ENCODE data around the gene C21orf91. TPM values are rescaled to one million over a fixed set of nuclear protein-coding genes. Genes with fewer than 3 reads are reported as not detected.
"Not testable (repeated sequence)": the region's sequence is repeated elsewhere in the genome, so short reads cannot be mapped to it uniquely, and the experiment has no call there.

C21orf91 gene
- total RNA-seq, 4 donors from 2014 or later = 7.9 to 10.9 (median 9.1) TPM

DNA sequence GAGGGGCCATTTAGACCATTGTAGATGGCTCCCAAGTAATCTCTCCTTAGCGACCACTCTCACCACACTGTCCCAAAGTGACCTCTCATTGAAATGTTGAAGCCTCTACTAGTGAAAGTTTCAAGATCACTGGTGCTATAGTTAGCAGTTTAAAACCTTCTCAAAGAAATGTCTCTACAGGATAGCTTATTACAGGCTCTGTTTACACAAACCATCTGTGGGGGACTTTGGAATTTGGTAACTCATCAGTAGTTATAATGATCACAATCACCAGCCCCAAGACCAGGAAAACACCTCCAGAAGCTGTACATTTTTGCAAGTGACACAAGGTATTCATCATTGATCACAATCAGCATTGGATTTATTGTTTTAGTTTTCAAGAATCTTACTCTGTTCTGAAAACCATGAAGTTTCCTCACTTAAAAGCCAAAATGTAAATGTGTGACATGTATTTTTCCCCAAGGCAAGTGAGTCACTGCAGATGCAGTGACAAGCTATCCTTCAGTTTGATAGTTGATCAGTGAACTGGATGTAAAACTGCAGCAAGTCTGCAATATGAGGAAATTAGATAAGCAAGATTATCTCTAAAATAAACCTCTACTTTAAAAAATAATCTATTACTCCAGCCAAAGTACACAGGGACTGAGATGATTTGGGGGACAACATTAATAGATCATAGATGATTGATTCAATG is 41.9 kb downstream of the C21orf91 start:
- WGBS = 62% methylated on average over 1 of the region's 1 CpG
- H3K4me3 ChIP-seq = no peak overlapping the region

GRCh38 chr21:17775431-17776126 is 43.6 kb downstream of the C21orf91 start:
- 80% methylated on average over 15 of the region's 17 CpGs for WGBS

More for the DNA sequence above, 41.9 kb downstream of the C21orf91 start:
- no peaks in the 10 kb centered on the region for H3K27me3 ChIP-seq
- TF ChIP-seq EP300 (IDR thresholded peaks at IDR 0.05) (no peak), POLR2A (IDR thresholded peaks at IDR 0.05; ENCODE audit: low read depth) (no peak), POLR2AphosphoS5 (IDR thresholded peaks at IDR 0.05) (no peak), CTCF (IDR thresholded peaks at IDR 0.05) (no peak)
- no peak for DNase-seq (ENCODE audit: extremely low spot score)
- H3K27ac ChIP-seq (replicated peaks in 1 of 4) = no peak overlapping the region
- H3K9me3 ChIP-seq = peaks cover 0 to 2% (median 0%) of the 10 kb centered on the region in 4 donors
- H3K36me3 ChIP-seq = no peaks in the 10 kb centered on the region
- intact Hi-C loops (cut with DNase I) = no loop called here
- no peaks in the 10 kb centered on the region for H3K4me1 ChIP-seq

GRCh38 chr21:17775021-17775420 is 44.1 kb downstream of the C21orf91 start:
- H3K9me3 ChIP-seq; H3K27me3 ChIP-seq; H3K36me3 ChIP-seq; DNase-seq (ENCODE audit: extremely low spot score); H3K4me3 ChIP-seq; intact Hi-C loops (cut with DNase I); H3K4me1 ChIP-seq; H3K27ac ChIP-seq (replicated peaks in 1 of 4): not testable (repeated sequence)
- 93% methylated on average over 2 of the region's 7 CpGs for WGBS

More at GRCh38 chr21:17775431-17776126, 43.6 kb downstream of the C21orf91 start:
- no peak for DNase-seq (ENCODE audit: extremely low spot score)
- no peaks in the 10 kb centered on the region for H3K4me1 ChIP-seq
- intact Hi-C loops (cut with DNase I) = no loop called here
- TF ChIP-seq POLR2AphosphoS5 (IDR thresholded peaks at IDR 0.05) (no peak), POLR2A (IDR thresholded peaks at IDR 0.05; ENCODE audit: low read depth) (no peak), EP300 (IDR thresholded peaks at IDR 0.05) (no peak), CTCF (IDR thresholded peaks at IDR 0.05) (no peak)
- peaks cover 0 to 8% (median 1%) of the 10 kb centered on the region in 4 donors for H3K9me3 ChIP-seq
- no peaks in the 10 kb centered on the region for H3K27me3 ChIP-seq
- H3K27ac ChIP-seq (replicated peaks in 1 of 4) = no peak overlapping the region
- H3K36me3 ChIP-seq = no peaks in the 10 kb centered on the region
- no peak overlapping the region for H3K4me3 ChIP-seq

- TF ChIP-seq EP300 (IDR thresholded peaks at IDR 0.05) (no peak), CTCF (IDR thresholded peaks at IDR 0.05) (no peak), POLR2AphosphoS5 (IDR thresholded peaks at IDR 0.05) (no peak), POLR2A (IDR thresholded peaks at IDR 0.05; ENCODE audit: low read depth) (no peak)
- Histone ChIP-seq H3K9me3 (peaks cover 0 to 8% (median 1%) of the 10 kb centered on the region in 4 donors), H3K27ac (replicated peaks in 1 of 4) (no peak overlapping the region), H3K27me3 (no peaks in the 10 kb centered on the region), H3K4me1 (no peaks in the 10 kb centered on the region), H3K4me3 (no peak overlapping the region), H3K36me3 (no peaks in the 10 kb centered on the region)
- intact Hi-C loops (cut with DNase I) = no loop called here
- 89% methylated on average over 3 of the region's 3 CpGs for WGBS
- no peak for DNase-seq (ENCODE audit: extremely low spot score)
Observed at GRCh38 chr21:17769447-17769845, 49.7 kb downstream of the C21orf91 start.

DNA sequence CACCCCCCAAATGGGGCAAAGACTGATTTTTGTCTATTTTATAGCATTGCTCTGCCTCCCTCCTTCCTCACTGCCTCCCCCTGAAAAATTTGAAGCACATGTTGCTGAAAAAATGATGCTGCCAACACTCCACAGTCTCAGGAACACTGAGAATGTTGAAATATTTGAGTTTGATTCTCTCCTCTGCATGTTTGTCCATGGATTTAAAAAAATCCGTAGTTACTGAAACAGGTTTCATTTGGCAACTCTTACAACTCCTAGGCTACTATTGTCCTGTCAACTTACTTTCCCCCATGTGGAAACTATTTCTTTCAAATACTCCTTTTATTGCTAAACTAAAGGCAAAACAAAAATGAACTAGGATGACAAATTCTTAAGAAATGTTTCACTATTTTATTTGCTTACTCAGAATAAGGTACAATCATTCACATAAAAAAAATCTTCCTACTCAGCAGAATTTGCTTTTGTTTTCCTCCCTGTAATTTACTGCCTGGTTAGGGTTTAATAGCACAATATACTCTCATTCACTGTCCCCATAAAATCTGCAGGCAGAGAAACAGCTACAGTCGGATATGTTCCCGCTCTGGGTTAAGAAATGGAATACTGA is 50.2 kb downstream of the C21orf91 start:
- H3K27ac ChIP-seq (replicated peaks in 1 of 4) = no peak overlapping the region
- DNase-seq (ENCODE audit: extremely low spot score) = no peak
- H3K4me3 ChIP-seq = no peak overlapping the region
- peaks cover 0 to 8% (median under 1%) of the 10 kb centered on the region in 4 donors for H3K9me3 ChIP-seq
- H3K27me3 ChIP-seq = no peaks in the 10 kb centered on the region
- intact Hi-C loops (cut with DNase I) = no loop called here
- no peak for TF ChIP-seq CTCF (IDR thresholded peaks at IDR 0.05)
- TF ChIP-seq POLR2A (IDR thresholded peaks at IDR 0.05; ENCODE audit: low read depth) = no peak
- TF ChIP-seq EP300 (IDR thresholded peaks at IDR 0.05) = no peak
- TF ChIP-seq POLR2AphosphoS5 (IDR thresholded peaks at IDR 0.05) = no peak
- WGBS = 80% methylated on average over 3 of the region's 3 CpGs
- H3K4me1 ChIP-seq = no peaks in the 10 kb centered on the region
- no peaks in the 10 kb centered on the region for H3K36me3 ChIP-seq
